ENCODE results near the gene SAMHD1.

DNA sequence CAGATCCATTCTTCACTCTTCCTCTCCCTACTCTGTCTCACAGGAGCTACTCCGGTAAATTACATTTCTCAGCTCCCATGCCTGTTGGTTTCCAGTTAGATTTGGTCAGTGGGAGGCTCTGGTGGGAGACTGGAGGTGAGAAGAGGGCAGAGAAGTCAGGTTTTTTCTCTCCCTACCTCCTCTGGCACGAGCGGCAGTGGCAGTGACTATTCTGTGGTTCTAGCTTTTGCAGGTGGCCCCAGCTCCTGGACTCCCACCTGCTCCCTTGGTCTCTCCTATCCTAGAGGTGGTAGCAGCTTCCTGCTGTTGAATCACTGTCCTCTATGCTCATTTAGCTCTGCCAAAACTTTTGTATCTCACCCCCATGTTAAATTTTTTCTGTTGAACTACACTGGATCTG is 57.7 kb downstream of the SAMHD1 start:
- TF ChIP-seq, protein P1, sequence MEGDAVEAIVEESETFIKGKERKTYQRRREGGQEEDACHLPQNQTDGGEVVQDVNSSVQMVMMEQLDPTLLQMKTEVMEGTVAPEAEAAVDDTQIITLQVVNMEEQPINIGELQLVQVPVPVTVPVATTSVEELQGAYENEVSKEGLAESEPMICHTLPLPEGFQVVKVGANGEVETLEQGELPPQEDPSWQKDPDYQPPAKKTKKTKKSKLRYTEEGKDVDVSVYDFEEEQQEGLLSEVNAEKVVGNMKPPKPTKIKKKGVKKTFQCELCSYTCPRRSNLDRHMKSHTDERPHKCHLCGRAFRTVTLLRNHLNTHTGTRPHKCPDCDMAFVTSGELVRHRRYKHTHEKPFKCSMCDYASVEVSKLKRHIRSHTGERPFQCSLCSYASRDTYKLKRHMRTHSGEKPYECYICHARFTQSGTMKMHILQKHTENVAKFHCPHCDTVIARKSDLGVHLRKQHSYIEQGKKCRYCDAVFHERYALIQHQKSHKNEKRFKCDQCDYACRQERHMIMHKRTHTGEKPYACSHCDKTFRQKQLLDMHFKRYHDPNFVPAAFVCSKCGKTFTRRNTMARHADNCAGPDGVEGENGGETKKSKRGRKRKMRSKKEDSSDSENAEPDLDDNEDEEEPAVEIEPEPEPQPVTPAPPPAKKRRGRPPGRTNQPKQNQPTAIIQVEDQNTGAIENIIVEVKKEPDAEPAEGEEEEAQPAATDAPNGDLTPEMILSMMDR (IDR thresholded peaks at IDR 0.05; ENCODE audit: borderline replicate concordance, extremely low read depth, low read length, poor library complexity, severe bottlenecking): no peak
- TF ChIP-seq EZH2 (IDR thresholded peaks at IDR 0.05; ENCODE audit: borderline replicate concordance, low read depth, low read length, severe bottlenecking): no peak

Data from DND-41 (cell line).